NB4 (cell line): Measurements from ENCODE around the gene TBXAS1.

Source experiments
- DNase-seq: peaks from one replicate; pipeline ENCODE4 v3.0.0; 2010; ENCODE audit warnings: low read depth
- H3K4me3 ChIP-seq: one replicate; pipeline ENCODE4 v1.5.1; 2011; ENCODE audit warnings: mild to moderate bottlenecking, low read depth, low read length, moderate library complexity
- CTCF ChIP-seq: IDR thresholded peaks from one replicate; pipeline ENCODE4 v1.5.1; 2012; ENCODE audit warnings: low read depth, low read length
- MAX ChIP-seq: IDR thresholded peaks from 2 replicates; pipeline ENCODE4 v1.6.1; 2011; ENCODE audit warnings: low read depth, low read length
- MYC ChIP-seq: IDR thresholded peaks from 2 replicates; pipeline ENCODE4 v1.6.1; 2011; ENCODE audit warnings: low read depth, low read length
- POLR2A ChIP-seq: IDR thresholded peaks from 2 replicates; pipeline ENCODE4 v1.6.1; 2011; ENCODE audit warnings: mild to moderate bottlenecking; ENCODE audit not compliant: insufficient read length; ENCODE audit errors: extremely low read depth

The TBXAS1 gene

GRCh38 chr7:139966949-139967348 lies 137.9 kb downstream of the TBXAS1 start:
- H3K4me3 ChIP-seq: no peak overlapping the region
- DNase-seq: no peak
- TF ChIP-seq MAX (no peak), MYC (no peak), CTCF (no peak), POLR2A (no peak)

GRCh38 chr7:139968931-139969330 lies 139.9 kb downstream of the TBXAS1 start:
- no peak for DNase-seq
- no peak overlapping the region for H3K4me3 ChIP-seq
- TF ChIP-seq POLR2A (no peak), MYC (no peak), MAX (no peak), CTCF (no peak)

- H3K4me3 ChIP-seq: no peak overlapping the region
- no peak for TF ChIP-seq POLR2A
- TF ChIP-seq CTCF: no peak
- no peak for TF ChIP-seq MAX
- TF ChIP-seq MYC: no peak
- no peak for DNase-seq
Observed at GRCh38 chr7:139972029-139972428, 143.0 kb downstream of the TBXAS1 start.

GRCh38 chr7:139973101-139974050 lies 144.3 kb downstream of the TBXAS1 start:
- TF ChIP-seq POLR2A (no peak), MAX (no peak), CTCF (no peak), MYC (no peak)
- no peak for DNase-seq
- H3K4me3 ChIP-seq: no peak overlapping the region

GRCh38 chr7:139974179-139974811 lies 145.2 kb downstream of the TBXAS1 start:
- TF ChIP-seq POLR2A (no peak), CTCF (no peak), MYC (no peak), MAX (no peak)
- H3K4me3 ChIP-seq: no peak overlapping the region
- DNase-seq: no peak
